ENCODE measurements around the gene ZBTB42. TPM values are rescaled to one million over a fixed set of nuclear protein-coding genes. Genes with fewer than 3 reads are reported as not detected.
"Not testable (repeated sequence)": the region's sequence is repeated elsewhere in the genome, so short reads cannot be mapped to it uniquely, and the experiment has no call there.

ZBTB42 gene
- total RNA-seq, 1 donor = 4.3 TPM

DNA sequence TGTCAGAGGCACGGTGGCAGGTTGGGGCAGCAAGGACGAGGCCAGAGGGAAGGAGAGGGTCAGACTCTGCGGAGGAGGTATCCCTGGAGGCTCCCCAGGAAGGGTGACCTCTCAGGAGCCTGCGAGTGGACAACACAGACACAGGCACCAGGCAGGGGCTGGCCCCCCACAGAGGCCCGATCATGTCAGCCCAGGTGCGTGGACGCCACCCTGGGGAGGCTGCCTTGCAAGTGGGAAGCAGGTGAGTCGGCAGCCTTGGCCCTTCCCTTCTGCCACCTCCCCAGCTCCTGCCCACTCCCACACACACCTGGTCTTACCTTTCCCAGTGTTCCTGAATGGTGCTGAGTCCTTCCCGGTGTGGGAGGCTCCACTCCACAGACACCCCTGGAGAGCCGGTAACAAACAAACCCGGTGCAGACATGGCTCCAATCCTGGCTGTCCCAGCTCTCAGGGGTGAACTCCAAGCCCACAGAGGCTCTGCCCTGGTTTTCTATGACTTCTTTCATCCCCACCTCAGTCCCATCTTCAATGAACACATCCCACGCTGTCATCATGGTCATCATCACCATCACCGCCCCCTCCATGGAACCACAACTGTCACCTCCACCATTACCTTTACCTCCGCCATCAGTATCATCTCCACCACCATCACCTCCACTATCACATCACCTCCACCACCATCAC is 5.2 kb downstream of the ZBTB42 start:
- no peak overlapping the region for H3K4me3 ChIP-seq (ENCODE audit: low read depth, low read length)
- TF ChIP-seq CTCF (IDR thresholded peaks at IDR 0.05; ENCODE audit: insufficient read depth, low read depth, low read length) = no peak
- no peak for DNase-seq (ENCODE audit: low read depth)

DNA sequence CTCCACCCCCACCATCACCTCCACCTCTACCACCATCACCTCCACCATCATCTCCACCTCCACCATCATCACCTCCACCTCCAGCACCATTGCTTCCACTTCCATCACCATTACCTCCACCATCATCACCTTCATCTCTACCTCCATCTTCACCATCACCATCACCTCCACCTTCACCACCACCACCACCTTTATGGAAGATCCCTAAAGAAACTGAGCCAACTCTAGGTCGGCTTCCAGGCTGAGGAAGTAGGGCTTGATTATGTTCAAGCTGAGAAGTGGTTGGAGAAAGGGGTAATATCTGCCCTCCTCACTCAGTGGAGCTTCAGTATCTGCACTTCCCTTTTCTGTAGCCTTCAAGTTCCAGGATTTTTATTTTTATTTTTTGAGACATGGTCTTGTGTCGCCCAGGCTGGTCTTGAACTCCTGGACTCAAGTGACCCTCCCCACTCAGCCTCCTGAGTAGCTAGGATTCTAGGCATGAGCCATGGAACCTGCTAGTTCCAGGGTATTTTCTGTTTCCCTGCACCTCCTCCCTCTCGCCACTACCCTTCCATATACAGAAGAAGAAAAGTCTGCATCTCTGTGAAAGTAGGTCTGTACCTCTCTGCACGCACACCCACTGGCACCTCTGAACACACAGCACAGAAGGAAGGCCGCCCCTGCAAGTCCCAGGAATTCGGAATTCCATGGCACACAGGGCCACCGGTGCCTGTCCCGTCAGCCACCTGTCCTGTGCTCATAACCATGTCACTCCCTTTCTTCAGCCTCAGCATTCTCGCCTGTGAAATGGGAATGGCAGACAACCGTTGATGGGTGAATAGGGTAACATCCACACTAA is 5.9 kb downstream of the ZBTB42 start:
- DNase-seq (ENCODE audit: low read depth) = no peak
- no peak overlapping the region for H3K4me3 ChIP-seq (ENCODE audit: low read depth, low read length)
- no peak for TF ChIP-seq CTCF (IDR thresholded peaks at IDR 0.05; ENCODE audit: insufficient read depth, low read depth, low read length)

GRCh38 chr14:104808456-104808855 is 7.6 kb downstream of the ZBTB42 start:
- no peak for TF ChIP-seq CTCF (IDR thresholded peaks at IDR 0.05; ENCODE audit: insufficient read depth, low read depth, low read length)
- H3K4me3 ChIP-seq (ENCODE audit: low read depth, low read length) = no peak overlapping the region
- no peak for DNase-seq (ENCODE audit: low read depth)

- DNase-seq (ENCODE audit: low read depth) = no peak
- no peak overlapping the region for H3K4me3 ChIP-seq (ENCODE audit: low read depth, low read length)
- TF ChIP-seq CTCF (IDR thresholded peaks at IDR 0.05; ENCODE audit: insufficient read depth, low read depth, low read length) = no peak
These were observed 9.4 kb downstream of the ZBTB42 start for GRCh38 chr14:104810316-104810715.

DNA sequence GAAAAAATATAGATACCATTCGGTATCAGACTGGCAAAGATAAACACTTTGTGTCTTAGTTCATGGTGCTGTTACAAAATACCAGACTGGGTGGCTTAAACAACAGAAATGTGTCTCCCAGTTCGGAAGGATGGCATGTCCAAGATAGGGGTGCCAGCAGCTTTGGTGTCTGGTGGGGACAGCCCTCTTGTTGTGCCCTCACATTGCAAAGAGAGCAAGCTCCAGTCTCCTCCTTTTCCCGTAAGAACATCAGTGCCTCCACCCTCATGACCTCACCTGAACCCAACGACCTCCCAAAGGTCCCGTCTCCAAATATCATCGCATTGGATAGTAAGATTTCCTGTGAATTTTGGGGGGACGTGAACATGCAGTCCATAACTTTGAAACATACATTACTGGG is 12.4 kb downstream of the ZBTB42 start:
- no peak overlapping the region for H3K4me3 ChIP-seq (ENCODE audit: low read depth, low read length)
- DNase-seq (ENCODE audit: low read depth) = no peak
- no peak for TF ChIP-seq CTCF (IDR thresholded peaks at IDR 0.05; ENCODE audit: insufficient read depth, low read depth, low read length)

- peak overlapping the region; percentile 81 for H3K4me3 ChIP-seq (ENCODE audit: low read depth, low read length)
- not testable (repeated sequence) for DNase-seq (ENCODE audit: low read depth)
These were observed 13.8 kb downstream of the ZBTB42 start for GRCh38 chr14:104814701-104815100.

GRCh38 chr14:104816616-104816884 is 15.6 kb downstream of the ZBTB42 start:
- TF ChIP-seq CTCF (IDR thresholded peaks at IDR 0.05; ENCODE audit: insufficient read depth, low read depth, low read length) = no peak
- no peak for DNase-seq (ENCODE audit: low read depth)
- peak overlapping the region; percentile 81 for H3K4me3 ChIP-seq (ENCODE audit: low read depth, low read length)
